Panc1 (cell line): ENCODE results near the gene LSM14A.

Experiments used
- POLR2AphosphoS5 ChIP-seq: IDR thresholded peaks from 2 replicates; pipeline ENCODE4 v1.6.1; 2012; ENCODE audit warnings: mild to moderate bottlenecking, low read depth, low read length, moderate library complexity
- SIN3A ChIP-seq: IDR thresholded peaks from 2 replicates; pipeline ENCODE4 v1.6.1; 2012; ENCODE audit warnings: low read depth, mild to moderate bottlenecking, low read length, moderate library complexity, borderline replicate concordance; ENCODE audit not compliant: insufficient read depth
- TCF7L2 ChIP-seq: IDR thresholded peaks from 2 replicates; pipeline ENCODE4 v1.6.1; 2011; ENCODE audit warnings: mild to moderate bottlenecking, low read depth, low read length, inconsistent platforms
- TF ChIP-seq, protein P1 (sequence below): fragments of 450-650 bp; IDR thresholded peaks from 2 replicates; pipeline ENCODE4 v1.5.1; 2017; ENCODE audit warnings: mild to moderate bottlenecking

DNA sequence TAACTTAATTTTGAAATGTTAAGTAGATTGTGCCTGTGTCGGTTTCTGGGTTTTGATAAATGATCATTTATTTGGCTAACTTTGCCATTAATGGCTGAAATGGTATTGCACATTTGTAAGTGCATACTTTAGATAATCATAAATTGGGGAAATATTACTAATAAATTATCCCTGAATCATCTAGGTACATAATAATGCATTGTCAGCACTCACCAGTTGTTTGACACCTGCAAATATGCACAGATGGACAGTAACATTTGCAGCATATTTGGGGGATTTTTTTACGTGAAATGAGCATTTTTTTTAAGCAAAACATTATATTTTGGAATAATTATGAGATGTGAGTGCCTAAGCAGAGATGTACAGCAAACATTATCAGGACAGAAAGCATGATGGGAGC is 41.0 kb downstream of the LSM14A start:
- TF ChIP-seq, protein P1, sequence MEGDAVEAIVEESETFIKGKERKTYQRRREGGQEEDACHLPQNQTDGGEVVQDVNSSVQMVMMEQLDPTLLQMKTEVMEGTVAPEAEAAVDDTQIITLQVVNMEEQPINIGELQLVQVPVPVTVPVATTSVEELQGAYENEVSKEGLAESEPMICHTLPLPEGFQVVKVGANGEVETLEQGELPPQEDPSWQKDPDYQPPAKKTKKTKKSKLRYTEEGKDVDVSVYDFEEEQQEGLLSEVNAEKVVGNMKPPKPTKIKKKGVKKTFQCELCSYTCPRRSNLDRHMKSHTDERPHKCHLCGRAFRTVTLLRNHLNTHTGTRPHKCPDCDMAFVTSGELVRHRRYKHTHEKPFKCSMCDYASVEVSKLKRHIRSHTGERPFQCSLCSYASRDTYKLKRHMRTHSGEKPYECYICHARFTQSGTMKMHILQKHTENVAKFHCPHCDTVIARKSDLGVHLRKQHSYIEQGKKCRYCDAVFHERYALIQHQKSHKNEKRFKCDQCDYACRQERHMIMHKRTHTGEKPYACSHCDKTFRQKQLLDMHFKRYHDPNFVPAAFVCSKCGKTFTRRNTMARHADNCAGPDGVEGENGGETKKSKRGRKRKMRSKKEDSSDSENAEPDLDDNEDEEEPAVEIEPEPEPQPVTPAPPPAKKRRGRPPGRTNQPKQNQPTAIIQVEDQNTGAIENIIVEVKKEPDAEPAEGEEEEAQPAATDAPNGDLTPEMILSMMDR: no peak
- TF ChIP-seq SIN3A (no peak), TCF7L2 (no peak), POLR2AphosphoS5 (no peak)
